GM21528 (cell line): ENCODE data around the gene PLPP7.

Experiments used
- ATAC-seq: cut with Tn5 transposase; IDR thresholded peaks from one replicate; pipeline ENCODE4 v1.9.1; 2021; ENCODE audit warnings: mild to moderate bottlenecking, moderate library complexity; ENCODE audit not compliant: unreplicated experiment, low FRiP score

The PLPP7 gene

DNA sequence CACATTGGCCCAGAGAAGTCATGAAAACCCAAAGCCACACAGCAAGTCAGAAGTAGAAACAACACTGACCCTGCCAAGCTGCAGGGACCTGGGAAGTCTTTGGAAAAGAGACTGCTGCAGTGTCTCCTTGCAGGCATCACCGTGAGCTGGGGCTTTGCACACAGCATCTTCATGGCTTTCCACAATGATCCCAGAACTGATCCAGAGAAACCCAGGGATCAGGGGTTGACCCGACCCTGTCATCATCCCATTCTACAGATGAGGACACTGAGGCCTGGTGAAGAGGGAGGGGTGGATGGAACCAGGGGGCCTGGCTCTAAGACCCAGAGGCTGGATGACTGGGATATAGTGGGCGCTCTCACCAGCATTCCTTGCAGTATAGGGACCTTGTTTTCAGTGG is 8.9 kb upstream of the PLPP7 start:
- no peak for ATAC-seq

DNA sequence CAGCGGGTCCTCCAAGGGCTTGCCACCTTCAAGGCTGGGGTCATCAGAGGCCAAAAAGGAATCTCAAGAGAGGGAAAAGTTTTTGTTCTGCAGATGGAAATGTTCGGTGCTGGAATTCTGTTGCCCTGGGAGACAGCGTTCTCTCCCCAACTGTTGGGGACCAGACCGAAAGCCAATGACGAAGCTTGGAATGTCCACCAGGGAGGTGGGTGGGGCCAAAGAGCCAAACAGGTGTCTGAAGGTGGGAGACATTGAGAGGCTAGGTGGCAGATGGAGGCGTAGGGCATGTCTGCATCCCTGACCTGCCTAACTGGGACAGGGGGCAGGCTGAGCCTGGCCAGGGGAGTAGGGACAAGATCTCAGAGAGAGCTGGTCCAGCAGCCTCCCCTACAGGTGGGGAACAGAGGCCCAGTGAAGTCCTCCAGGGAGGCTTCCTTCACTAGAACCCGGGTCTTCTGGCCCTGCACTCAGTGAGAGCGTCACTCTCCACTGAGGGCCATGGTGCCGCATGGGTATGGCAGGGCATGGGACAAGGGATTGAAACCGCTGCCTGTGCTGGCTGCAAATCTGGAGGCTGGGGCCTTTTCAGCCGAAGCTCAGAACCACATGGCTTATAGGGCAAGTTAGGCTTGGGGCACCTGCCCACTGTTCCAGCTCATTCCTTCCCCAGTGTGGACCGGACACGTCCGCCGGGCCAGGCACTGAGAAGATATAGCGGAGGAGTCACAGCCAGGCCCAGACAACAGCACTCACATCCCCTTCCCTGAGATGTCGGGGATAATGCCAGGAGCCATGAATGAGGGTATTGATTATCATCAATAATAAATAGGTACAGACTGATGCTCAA is 8.2 kb upstream of the PLPP7 start:
- ATAC-seq: no peak

DNA sequence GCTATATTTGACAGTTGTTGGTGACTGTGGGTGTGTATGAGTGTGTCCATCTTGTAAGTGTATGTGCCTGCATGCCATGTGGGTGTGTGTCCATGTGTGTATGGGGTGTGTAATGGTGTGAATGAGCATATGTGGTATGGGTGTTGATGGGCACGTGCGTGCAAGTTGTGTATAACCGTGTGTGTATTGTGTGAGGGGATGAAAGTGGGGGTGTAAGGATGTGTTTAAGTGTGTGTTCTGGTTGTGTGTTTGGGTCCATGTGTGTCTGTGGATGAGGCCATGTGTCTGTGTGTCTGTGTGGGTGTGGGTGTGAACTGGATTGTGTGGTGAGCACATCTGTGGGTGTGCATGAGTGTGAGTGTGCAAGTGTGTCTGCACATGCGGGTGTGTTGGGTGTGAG is 7.3 kb upstream of the PLPP7 start:
- ATAC-seq: no peak

DNA sequence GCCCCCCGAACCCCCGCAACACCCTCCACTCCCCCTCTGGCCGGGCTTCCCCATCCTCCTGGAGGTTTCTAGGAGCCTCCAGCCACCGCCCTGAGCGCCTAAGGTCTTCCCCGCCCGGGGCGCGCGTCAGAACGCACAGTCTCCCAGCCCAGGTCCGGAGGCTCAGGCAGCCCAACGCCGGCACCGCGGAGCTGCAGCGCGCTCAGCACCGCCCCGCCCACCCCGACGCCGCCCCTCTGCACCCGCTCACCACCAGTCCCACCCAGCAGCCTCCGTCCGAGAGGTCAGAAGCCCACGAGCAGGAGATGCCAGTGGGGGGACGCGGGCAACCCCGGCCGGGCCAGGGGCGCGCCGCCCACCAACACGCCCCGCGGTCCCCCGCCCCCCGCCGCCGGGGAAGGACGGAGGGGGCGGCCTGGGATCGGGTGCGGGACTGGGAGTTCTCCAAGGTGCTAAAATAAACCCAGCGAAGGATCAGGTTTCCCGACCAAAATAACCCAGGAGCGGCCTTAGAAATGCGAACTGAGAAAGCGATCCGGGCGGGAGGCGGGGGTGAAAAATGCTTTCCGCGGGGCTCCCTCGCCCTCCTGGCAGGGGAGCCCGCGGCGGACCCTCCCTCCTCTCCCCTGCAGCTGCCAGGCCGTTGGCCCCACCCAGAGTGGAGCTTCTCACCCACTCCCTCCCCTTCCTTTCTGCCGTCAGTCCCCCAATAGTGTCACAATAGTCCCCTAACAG is 6.7 kb upstream of the PLPP7 start:
- no peak for ATAC-seq

DNA sequence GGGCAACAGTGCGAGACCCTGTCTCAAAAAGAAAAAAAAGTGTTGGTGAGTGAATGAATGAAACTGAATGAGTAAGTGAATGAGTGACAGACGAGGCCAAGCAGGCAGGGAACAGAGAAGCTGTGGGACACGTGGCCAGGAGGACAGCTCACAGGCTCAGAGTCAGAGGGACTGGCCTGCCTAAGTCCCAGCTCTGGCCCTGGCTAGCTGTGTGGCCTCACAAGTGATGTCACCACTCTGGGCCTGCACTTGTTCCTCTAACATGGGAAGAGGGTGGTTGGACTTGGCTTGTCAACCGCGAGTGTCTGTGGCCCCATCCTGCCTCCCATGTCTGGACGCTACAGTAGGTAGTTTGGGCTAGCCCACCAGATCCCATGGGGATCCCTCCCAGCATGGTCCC is 4.7 kb upstream of the PLPP7 start:
- no peak for ATAC-seq

DNA sequence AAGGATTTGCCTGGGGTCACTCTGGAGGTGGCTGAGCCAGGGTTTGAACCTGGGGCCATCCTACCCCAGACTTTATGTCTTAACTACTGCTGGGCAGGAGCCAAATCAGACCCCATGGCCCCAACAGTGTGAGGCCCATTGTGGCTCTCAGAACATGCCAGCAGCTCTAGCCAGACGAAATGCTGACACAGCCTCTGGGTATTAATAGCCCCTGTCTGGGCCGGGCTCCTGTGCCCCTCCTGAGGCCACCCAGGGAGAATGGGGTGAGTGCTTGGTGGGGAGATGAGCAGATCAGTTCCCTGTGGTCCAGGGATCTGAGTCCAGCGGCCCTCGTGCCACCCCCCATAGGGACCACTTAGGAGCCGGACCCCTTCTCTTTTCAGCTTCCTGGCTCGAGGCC is 2.2 kb upstream of the PLPP7 start:
- ATAC-seq: no peak

DNA sequence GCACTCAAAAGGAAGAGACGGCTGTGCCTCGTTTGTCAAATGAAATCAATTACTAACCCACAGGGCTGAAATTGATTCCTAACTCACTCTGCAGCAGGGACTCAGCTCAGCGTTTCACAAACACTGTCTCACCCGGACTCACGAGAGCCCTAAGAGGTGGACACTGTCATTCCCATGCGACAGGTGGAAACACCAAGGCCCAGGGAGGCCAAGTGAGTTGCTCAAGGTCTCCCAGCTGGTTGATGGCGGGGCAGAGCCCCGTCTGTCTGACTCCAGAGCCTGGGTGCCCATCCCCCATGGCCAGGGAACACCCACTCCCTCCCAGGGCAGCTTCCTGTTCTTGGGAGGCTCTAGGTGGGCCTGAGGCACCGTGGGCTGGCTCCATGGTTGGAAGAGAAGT is 1.3 kb upstream of the PLPP7 start:
- no peak for ATAC-seq

DNA sequence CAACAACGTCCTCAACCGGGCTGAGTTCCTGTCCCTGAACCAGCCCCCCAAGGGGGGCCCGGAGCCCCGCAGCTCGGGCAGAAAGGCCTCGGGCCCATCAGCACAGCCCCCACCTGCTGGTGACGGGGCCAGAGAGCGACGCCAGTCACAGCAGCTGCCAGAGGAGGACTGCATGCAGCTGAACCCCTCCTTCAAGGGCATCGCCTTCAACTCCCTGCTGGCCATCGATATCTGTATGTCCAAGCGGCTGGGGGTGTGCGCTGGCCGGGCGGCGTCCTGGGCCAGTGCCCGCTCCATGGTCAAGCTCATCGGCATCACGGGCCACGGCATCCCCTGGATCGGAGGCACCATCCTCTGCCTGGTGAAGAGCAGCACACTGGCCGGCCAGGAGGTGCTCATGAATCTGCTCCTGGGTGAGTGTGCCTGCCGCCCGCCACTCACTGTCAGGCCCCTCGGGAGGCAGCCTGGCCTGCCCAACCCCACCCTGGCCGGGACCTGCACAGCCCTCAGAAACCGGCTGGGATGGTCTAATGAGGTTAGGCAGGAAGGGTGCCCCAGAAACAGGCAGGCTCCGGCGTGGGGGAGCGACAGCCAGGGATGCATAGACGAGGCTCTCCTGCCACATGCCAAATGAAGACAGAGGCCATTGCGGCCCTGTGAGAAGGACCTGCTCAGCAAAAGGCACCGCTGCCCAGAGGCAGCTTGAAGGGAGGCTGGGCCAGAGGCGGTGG is 678 bp downstream of the PLPP7 start:
- no peak for ATAC-seq

DNA sequence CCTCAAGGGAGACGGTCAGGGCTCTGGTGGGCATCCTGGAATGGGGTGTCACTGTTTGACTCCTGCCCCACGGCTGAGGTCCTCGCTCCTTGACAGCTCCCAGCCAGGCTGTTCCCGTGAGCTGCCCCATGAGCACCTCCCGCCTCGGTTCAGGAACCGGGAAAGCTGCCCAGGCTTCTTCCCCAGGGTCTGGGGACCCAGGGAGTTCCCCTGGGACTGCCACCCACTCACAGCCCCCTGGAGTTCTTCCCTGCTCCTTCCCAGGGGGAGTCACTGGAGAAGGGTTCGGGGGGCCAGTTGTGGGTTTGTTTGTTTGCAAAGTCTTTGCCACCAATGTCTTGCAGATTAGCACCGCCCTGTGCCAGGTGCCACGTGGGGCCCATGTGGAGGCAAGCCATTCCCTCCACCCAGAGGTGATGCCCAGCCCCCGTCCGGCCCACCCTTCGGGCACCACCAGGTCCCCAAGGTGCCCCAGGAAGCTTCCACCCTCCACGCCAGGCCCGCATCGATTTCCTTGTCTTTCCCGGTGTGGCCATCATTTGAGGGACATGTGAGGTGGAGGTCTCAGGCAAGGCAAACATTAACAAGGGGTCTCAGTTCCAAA is 1.3 kb downstream of the PLPP7 start:
- no peak for ATAC-seq

DNA sequence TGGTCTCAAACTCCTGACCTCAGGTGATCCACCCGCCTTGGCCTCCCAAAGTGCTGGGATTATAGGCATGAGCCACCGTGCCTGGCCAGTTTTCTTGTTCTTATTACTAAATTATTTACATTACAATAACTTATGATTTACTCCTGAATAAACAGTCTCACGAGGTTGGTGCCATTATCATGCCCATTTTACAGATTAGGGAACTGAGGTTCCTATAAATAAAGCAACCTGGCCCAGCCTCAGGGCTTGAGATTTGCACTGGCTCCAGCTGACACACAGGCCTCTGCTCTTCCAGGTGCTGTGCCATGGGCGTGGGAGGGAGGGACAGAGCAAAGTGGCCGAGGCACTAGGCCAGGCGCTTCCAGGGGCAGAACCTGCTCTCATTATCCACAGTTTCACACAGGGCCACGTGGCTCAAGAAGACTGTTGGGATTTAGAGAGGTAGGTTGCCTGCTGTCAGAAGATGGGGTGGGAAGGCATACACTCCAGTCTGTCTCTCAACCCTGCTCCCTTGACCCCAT is 2.3 kb downstream of the PLPP7 start:
- no peak for ATAC-seq

DNA sequence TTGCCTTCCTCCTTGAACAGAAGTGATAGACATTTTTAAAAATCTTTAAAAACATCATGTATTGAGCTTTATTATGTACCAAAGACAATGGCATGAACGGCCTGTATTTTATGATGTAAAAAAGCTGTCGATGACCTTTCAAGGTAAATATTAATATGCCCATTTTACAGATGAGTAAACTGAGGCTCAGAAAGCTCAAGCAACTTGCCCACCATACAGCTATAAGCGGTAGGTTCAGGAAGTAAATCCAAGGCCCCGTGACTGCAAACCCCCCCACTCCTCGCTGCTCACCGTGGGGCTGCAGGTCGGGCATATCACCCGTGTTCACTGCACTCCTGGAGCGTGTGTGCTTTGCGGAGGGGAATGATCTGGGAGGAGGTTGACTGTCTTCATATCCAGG is 3.4 kb downstream of the PLPP7 start:
- no peak for ATAC-seq

DNA sequence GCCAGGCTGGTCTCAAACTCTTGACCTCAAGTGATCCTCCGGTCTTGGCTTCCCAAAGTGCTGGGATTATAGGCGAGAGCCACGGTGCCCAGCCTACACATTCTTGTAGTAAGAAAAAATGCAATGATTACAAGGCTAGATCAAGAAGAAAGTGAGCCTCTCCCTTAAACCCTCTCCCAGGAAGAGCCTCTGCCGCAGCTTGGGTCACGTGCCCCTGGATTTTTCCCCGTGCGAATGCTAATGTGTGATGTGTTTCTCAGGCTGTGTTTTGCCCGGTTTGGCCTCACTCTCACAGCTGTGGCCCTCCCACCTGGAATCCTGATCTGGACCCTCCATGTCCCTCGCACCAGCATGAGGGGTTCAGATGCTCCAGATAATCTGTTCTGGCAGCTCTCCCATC is 6.9 kb downstream of the PLPP7 start:
- ATAC-seq: no peak

DNA sequence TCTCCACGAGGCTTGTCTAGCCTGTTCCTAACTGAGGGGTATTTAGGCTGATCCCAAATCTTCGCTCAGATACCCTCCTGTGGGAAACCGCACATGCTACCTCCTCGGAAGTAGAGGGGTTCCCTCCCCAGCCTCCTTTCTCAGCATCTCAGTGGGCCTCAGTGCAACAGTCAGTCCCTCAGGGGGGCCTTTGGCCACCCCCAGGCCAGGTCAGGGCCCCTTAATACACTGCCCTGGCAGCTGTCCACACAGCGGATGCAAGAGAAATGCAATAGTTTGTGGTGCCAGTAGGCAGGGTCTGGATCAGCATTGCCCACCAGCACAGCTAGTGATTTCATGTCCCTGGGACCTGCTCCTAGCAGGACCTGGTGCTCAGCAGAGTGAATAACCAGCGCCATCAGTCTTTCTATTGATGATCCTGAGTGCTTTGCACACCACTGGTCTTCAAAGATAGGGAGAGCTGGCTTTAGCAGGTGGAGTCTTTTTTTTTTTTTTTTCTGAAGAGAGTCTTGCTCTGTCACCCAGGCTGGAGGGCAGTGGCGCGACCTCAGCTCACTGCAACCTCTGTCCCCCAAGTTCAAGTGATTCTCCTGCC is 7.5 kb downstream of the PLPP7 start:
- ATAC-seq: no peak

DNA sequence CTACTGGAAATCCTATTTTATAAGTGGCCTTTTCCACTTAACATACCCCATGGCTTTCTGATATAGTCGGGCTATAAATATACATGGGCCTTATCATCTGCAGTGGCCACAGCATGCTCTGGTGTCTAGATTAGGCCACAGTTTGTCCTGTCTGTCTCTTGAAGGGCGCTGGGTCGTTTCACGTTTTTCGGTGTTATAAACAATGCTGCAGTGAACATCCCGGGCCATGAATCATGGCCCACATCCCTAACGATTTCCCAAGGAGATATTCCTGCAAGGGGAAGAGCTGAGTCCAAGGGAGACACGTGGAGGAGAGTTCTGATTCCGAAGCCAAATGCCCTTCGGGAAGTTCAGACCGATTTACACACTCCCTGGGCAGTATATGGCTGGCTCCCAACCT is 8.4 kb downstream of the PLPP7 start:
- no peak for ATAC-seq

DNA sequence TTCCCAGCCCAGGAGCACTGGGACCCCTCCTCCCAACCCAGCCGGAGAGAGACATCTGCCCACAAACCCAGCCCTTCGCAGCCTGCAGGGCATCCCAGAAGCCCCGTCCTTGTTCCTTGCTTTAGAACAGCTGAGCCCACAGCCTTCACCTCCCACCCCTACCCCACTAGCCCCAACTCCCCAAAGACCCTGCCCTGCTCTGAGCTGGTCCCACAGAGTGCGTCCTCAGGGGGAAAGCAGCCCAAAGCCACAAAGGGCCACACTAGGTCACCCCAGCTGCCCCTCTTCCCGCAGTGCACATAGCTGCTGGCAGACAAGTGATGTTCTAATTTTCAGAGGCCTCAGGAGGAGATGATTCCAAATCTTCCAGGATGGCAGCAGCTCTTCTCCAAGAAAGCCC is 8.8 kb downstream of the PLPP7 start:
- ATAC-seq: no peak

DNA sequence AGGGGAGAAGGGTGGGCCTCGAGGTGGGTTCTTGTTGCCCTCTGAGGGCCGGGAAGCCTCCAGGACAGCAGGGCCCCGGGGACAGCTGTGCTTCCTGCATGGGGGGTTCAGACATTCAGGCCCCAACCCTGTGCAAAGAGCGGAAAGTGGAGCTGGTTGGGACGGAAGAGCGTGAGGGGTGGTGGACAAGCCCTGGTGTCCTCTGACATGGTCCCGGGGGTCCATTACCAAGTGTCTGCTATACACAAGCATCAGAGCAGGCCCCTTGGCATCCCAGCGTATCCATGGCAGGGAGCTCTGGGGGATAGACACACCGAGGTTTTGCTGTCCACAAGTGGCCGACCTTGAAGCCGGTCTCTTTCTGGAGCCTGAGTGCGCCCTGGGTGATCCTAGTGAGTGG is 9.3 kb downstream of the PLPP7 start:
- ATAC-seq: no peak

DNA sequence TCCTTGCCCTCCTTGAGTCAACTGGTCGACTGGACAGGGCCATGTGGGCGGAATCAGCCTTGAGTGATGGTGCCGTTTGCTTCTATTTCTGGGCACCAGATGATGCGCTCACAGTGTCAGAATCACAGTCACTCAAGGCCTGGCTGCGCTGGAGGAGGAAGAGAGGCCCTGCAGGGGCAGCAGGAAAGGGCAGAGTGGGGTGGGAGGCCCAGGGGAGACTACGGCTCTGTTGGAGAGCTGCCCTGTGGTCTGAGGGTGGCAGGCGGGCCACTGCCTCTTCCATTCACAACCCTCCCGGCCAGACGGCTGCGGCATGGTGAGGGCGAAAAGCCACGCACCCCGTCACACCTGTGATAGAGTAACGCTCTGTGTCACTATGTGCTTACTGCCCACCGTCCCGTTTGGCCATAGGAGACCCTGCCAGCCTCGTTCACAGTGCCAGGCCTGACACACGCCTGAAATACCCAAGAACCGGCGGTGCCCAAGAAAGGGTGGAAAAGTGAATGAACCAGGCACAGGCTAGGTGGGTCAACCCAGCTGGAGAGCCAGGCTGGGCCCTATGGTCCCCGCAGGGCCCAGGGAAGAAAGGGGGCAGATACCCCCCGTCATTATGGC is 9.9 kb downstream of the PLPP7 start:
- ATAC-seq: no peak

DNA sequence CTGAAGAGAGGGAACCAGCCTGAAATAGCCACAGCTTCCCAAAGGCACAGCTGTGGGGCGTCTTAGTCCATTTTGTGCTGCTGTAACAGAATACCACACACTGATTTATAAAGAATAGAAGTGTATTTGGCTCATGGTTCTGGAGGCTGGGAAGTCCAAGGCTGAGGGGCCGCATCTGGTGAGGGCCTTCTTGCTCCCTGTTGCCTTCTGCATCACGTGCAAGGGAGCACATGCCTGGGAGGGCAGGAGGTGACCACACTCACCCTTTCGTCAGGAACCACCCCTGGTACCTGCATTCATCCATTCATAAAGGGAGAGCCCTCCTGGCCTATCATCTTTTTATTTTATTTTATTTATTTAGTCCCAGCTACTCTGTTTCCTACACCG is 10.4 kb downstream of the PLPP7 start:
- no peak for ATAC-seq

DNA sequence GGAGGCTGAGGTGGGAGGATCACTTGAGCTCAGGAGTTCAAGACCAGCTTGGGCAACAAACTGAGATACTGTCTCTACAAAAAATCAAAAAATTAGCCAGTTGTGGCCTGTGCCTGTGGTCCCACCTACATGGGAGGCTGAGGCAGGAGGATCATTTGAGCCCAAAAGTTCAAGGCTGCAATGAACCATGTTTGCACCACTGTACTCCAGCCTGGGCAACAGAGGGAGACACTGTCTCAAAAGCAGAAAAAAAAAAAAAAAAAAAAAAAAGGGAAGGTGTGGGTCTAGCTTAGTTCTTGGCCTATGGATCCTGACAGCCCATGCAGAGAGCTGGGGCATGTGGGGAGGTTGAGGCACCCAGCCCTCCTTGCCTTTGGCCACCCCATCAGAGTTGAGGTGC is 10.9 kb downstream of the PLPP7 start:
- no peak for ATAC-seq
